ENCODE results near the gene STK25.
"Not testable (repeated sequence)": the region's sequence is repeated elsewhere in the genome, so short reads cannot be mapped to it uniquely, and the experiment has no call there.

STK25 gene

DNA sequence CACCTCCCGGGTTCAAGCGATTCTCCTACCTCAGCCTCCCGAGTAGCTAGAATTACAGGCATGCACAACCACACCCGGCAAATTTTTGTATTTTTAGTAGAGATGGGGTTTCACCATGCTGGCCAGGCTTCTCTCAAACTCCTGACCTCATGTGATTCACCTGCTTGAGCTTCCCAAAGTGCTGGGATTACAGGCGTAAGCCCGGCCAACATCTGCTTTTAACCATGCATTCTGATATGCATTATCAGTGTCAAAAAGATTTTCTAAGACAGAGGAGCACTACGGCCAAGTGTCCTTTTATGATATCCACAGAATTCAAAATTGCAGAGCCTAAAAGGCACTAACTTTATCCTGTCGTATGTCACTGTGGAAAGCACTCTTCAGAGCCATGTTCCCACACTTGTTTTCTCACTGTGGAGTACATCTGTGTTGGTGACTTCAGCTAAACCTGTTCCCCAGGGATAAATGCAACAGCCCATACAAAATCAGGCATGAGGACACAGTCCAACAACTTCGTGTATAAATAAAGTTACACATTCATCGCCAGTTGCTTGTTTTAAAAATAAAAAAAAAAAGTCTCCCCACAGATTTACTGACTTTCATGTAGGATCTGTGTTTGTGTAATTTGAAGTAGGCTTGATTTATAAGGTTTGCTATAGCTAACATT is 56.4 kb downstream of the STK25 start:
- in situ Hi-C loops (cut with HindIII; ENCODE audit: low pct_ligation_motif_present, low pct_unique_long_range_greater_than_20kb, low sequenced_read_pairs): no loop called here
- DNase-seq: no peak

- in situ Hi-C loops (cut with HindIII; ENCODE audit: low pct_ligation_motif_present, low pct_unique_long_range_greater_than_20kb, low sequenced_read_pairs); DNase-seq: not testable (repeated sequence)
Measured at GRCh38 chr2:241450092-241450491, 58.3 kb downstream of the STK25 start.

DNA sequence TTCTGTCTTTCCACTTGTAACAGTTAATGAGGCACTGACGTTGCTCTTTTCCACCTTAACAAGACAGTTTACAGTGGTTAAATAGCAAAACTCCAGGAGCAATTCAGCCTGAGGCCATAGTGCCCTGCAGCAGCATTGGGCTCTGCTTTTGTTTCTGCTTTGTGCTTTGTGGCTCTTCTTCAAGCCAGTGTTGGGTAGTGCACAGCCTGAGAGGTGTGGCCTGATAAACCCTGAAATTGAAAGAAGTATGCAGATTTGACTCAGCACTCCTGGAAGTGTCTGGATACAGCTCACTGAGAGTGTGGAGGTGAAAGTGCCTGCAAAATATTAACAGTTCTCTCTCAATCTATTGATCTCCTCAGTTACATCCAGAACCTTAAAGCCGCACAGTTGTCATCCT is 63.0 kb downstream of the STK25 start:
- in situ Hi-C loops (cut with HindIII; ENCODE audit: low pct_ligation_motif_present, low pct_unique_long_range_greater_than_20kb, low sequenced_read_pairs): no loop called here
- DNase-seq: no peak

DNA sequence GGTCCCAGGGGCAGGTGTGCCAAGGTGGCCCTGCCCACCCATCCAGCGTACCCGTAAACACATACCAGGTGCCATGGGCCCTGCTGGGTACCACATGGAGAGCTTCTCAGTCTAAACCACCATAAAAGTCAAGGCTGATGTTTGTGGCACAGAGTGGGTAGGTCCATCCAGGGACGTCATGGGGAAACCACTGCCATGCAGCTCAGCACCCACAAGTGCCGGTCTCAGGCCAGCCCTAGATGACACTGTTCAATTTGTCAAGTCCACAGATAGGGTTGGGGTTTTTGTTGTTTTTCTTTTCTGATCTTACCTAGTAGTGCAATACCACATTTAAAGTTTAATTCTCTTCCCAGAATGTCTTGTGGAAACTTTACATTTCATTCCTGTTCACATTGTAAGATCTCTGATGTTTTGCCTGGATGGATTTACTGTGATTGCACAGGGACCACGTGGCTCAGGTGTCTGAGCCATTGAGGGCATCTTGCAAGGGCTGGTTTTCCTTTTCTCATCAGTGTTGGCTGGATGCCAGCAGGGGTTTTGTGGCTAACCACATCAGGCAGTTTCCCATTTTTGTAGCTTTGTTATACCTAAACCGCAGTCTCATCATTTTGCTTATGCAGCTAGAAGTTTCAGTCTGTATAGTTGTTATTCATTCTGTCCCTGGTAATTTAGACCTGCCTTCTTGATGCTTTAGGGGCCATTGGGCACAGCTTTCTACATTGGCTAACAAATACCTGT is 64.7 kb downstream of the STK25 start:
- in situ Hi-C loops (cut with HindIII; ENCODE audit: low pct_ligation_motif_present, low pct_unique_long_range_greater_than_20kb, low sequenced_read_pairs): no loop called here
- peak; percentile 17 for DNase-seq

All from ACHN (cell line).